OCI-M2 (cell line): ENCODE measurements around the gene EMP3.

Experiments
- DNase-seq: peaks from one replicate; lab custom pipeline; 2025; ENCODE audit not compliant: unreplicated experiment; lab: John Stamatoyannopoulos, UW

The EMP3 gene

DNA sequence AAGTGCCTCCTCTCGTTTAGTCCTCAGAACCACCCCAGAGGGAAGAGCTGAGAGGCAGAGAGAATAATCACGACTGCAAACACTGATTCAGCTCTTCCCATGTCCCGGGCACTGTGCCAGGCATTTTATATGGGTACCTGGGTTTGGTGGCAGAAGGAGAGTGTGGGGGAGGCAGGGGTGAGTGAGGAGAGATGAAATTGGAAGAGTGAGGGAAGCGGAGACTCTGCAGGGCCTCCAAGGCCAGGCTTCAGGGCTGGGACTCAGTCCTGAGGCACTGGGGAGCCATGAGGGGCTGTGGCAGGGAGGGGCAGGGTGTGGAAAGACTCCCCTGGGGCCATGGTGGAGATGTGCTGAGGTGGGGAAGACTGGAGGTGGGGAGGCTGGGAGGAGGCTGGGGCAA is 47.6 kb downstream of the EMP3 start:
- no peak for DNase-seq

DNA sequence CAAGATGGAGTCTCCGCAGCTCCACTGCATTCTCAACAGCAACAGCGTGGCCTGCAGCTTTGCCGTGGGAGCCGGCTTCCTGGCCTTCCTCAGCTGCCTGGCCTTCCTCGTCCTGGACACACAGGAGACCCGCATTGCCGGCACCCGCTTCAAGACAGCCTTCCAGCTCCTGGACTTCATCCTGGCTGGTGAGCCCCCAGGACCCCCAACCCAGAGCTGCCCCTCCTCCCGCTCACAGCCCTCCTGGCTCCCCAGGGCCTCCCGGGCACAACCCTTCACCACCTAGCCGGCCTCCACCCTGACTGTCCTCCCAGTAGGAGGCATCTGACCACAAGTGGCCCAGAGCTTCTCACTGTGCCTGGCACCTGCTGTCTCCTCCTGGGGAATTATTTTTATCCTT is 48.2 kb downstream of the EMP3 start:
- DNase-seq = no peak

DNA sequence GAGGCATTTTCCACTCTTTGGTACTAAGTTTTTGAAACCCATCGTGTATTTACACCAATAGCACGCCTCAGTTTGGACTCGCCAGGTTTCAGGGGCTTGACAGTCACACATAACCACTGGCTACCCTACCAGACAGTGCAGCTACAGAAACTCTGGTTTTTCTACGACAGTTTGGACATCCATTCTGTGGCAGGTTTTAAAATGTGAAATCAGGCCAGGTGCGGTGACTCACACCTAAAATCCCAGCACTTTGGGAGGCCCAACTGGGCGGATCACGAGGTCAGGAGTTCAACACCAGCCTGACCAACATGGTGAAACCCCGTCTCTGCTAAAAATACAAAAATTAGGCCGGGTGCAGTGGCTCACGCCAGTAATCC is 52.8 kb downstream of the EMP3 start:
- DNase-seq = no peak

DNA sequence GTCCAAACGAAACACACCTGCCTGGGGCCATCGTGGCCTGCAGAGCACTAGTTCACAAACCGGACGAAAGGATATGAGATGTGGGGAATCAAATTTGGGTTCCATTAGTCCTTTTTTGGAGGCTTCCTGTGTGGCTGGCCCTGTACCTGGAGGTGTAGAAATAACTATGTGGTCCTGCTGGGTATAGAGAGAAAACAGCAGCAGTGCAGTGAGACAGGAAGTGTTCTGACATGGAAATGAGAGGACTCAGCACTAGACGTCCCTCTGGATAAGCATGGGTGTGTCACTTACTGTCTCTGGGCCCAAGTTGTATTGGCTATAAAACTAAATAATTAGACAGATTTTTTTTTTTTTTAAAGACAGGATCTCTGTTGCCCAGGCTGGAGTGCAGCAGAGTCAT is 53.7 kb downstream of the EMP3 start:
- no peak for DNase-seq
